WTC11 (cell line): ENCODE results near the gene DNAJC21.

Experiments used
- CTCF ChIP-seq: fragments of 200-600 bp; IDR thresholded peaks from 2 replicates; pipeline ENCODE4 v1.8.0; 2022; ENCODE audit warnings: antibody characterized with exemption
- JUN ChIP-seq: sonication (generic); formaldehyde crosslinking; IDR thresholded peaks from 2 replicates; pipeline ENCODE4 v1.8.0; 2023; ENCODE audit warnings: mild to moderate bottlenecking, missing genetic modification reagents
- NFYB ChIP-seq: sonication (generic); formaldehyde crosslinking; conservative IDR thresholded peaks from 2 replicates; pipeline ENCODE4 v1.8.0; 2022; ENCODE audit warnings: low read depth, missing genetic modification reagents
- NR2C2 ChIP-seq: sonication (generic); formaldehyde crosslinking; IDR thresholded peaks from 2 replicates; pipeline ENCODE4 v1.8.0; 2022; ENCODE audit warnings: mild to moderate bottlenecking, missing genetic modification reagents
- TCF7 ChIP-seq: sonication (generic); formaldehyde crosslinking; IDR thresholded peaks from 2 replicates; pipeline ENCODE4 v1.8.0; 2022; ENCODE audit warnings: mild to moderate bottlenecking, low read depth, missing genetic modification reagents, moderate library complexity
- ZNF263 ChIP-seq: sonication (generic); formaldehyde crosslinking; IDR thresholded peaks from 2 replicates; pipeline ENCODE4 v1.8.1; 2022; ENCODE audit warnings: low read depth, mild to moderate bottlenecking, moderate library complexity, missing genetic modification reagents
- TF ChIP-seq, protein P1 (sequence below): sonication (generic); formaldehyde crosslinking; IDR thresholded peaks from 2 replicates; pipeline ENCODE4 v1.8.1; 2023; ENCODE audit warnings: mild to moderate bottlenecking, missing genetic modification reagents, moderate library complexity
- TF ChIP-seq, protein P2 (sequence below): sonication (generic); formaldehyde crosslinking; IDR thresholded peaks from 2 replicates; pipeline ENCODE4 v1.8.0; 2022; ENCODE audit warnings: mild to moderate bottlenecking, missing genetic modification reagents

GRCh38 chr5:34957857-34958690 lies 28.7 kb downstream of the DNAJC21 start:
- TF ChIP-seq JUN = no peak
- no peak for TF ChIP-seq CTCF
- TF ChIP-seq, protein P1, sequence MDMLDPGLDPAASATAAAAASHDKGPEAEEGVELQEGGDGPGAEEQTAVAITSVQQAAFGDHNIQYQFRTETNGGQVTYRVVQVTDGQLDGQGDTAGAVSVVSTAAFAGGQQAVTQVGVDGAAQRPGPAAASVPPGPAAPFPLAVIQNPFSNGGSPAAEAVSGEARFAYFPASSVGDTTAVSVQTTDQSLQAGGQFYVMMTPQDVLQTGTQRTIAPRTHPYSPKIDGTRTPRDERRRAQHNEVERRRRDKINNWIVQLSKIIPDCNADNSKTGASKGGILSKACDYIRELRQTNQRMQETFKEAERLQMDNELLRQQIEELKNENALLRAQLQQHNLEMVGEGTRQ = no peak
- TF ChIP-seq, protein P2, sequence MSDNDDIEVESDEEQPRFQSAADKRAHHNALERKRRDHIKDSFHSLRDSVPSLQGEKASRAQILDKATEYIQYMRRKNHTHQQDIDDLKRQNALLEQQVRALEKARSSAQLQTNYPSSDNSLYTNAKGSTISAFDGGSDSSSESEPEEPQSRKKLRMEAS (CRISPR knock-in tag) = no peak
- no peak for TF ChIP-seq TCF7 (CRISPR knock-in tag)
- TF ChIP-seq ZNF263 (CRISPR knock-in tag) = no peak
- no peak for TF ChIP-seq NFYB
- TF ChIP-seq NR2C2 = no peak
